ENCODE results near the gene WNT2. TPM values are rescaled to one million over a fixed set of nuclear protein-coding genes. Genes with fewer than 3 reads are reported as not detected.

Gene WNT2
- total and polyA plus RNA-seq, 2 of the 4 experiments (the other 2 are of a cell fraction), result 1.8 to 1.9 TPM

GRCh38 chr7:117364339-117365080, 41.7 kb upstream of the WNT2 start:
- peaks cover 3% of the 10 kb centered on the region for H3K4me1 ChIP-seq (ENCODE audit: control insufficient read depth, insufficient read depth, low read length)
- H3K18ac ChIP-seq (ENCODE audit: low read depth, low read length), result peak overlapping the region; percentile 95
- ChIA-PET CTCF (interaction anchor here (1.2 kb wide), 1 partner anchor 11 kb away, joined by 3 read pairs; no protein-coding TSS in a partner anchor), POLR2A (ENCODE audit: unreplicated experiment) (no interaction called here)
- no peaks in the 10 kb centered on the region for H3K9me1 ChIP-seq (ENCODE audit: insufficient read depth, low read length)
- H2AFZ ChIP-seq (replicated peaks; ENCODE audit: low read length, poor library complexity), result no peak overlapping the region
- H2AK5ac ChIP-seq (ENCODE audit: low read depth, low read length), result no peak overlapping the region
- peak overlapping the region; percentile 56; the same call in 1 of the 2 replicates for H2BK120ac ChIP-seq (ENCODE audit: low read depth, low read length)
- H3K27me3 ChIP-seq (ENCODE audit: control insufficient read depth, insufficient read depth, low read length), result no peaks in the 10 kb centered on the region
- in situ Hi-C loops (cut with MboI; ENCODE audit: low sequenced_read_pairs), result no loop called here
- BruUV-seq (replicated peaks), result no TSS peak
- peak overlapping the region; percentile 76; the same call in 1 of the 2 replicates for H3K27ac ChIP-seq (ENCODE audit: insufficient read depth, low read length)
- H2AK9ac ChIP-seq (replicated peaks; ENCODE audit: low read depth, low read length, poor library complexity), result no peak overlapping the region
- peak overlapping the region; percentile 38; the same call in 1 of the 2 replicates for H3K23ac ChIP-seq (ENCODE audit: low read depth, low read length)
- H4K5ac ChIP-seq (ENCODE audit: low read depth, low read length), result peak overlapping the region; percentile 95; the same call in 1 of the 2 replicates
- H3K4me3 ChIP-seq (ENCODE audit: insufficient read depth, low read depth, low read length), result no peak overlapping the region
- H3K14ac ChIP-seq (replicated peaks; ENCODE audit: low read depth, low read length), result no peak overlapping the region; the same call in 1 of the 2 replicates
- no peaks in the 10 kb centered on the region for H4K20me1 ChIP-seq (ENCODE audit: insufficient read depth, low read length)
- no peak overlapping the region for H3K4ac ChIP-seq (ENCODE audit: low read depth, low read length)
- no peaks in the 10 kb centered on the region for H3K36me3 ChIP-seq (ENCODE audit: control insufficient read depth, insufficient read depth, low read length)
- H2BK20ac ChIP-seq (ENCODE audit: low read depth, low read length), result 0 out of 2 replicates have a peak overlapping the region, but pooled peaks have one; percentile 42
- H3K4me2 ChIP-seq (ENCODE audit: low read depth, low read length), result no peak overlapping the region
- DNase-seq (no peak), ATAC-seq (ENCODE audit: low read depth) (no peak; the same call in 1 of the 2 replicates)
- dilution Hi-C loops (cut with HindIII; ENCODE audit: low sequenced_read_pairs, unreplicated experiment), result no loop called here
- H2BK5ac ChIP-seq (ENCODE audit: low read depth, low read length, poor library complexity, severe bottlenecking), result no peak overlapping the region
- TF ChIP-seq FOS (IDR thresholded peaks at IDR 0.05; ENCODE audit: low read depth, low read length) (no peak), RFX5 (IDR thresholded peaks at IDR 0.05; ENCODE audit: low read depth, low read length) (no peak), MAZ (IDR thresholded peaks at IDR 0.05; ENCODE audit: borderline replicate concordance, low read depth, low read length) (no peak), RAD21 (IDR thresholded peaks at IDR 0.05; ENCODE audit: low read length) (no peak), NFE2L2 (IDR thresholded peaks at IDR 0.05; ENCODE audit: low read depth, low read length) (no peak), CHD1 (IDR thresholded peaks at IDR 0.05; ENCODE audit: low read depth, low read length) (no peak)
- no peak overlapping the region for H2BK15ac ChIP-seq (ENCODE audit: low read depth, low read length)
- no peak overlapping the region for H4K8ac ChIP-seq (ENCODE audit: low read depth in 2 of 2, low read length in 2 of 2)
- peak overlapping the region; percentile 29; the same call in 1 of the 2 replicates for H3K9ac ChIP-seq (ENCODE audit: low read depth, low read length)
- H3K9me3 ChIP-seq (ENCODE audit: control insufficient read depth, insufficient read depth, low read length), result no peaks in the 10 kb centered on the region
- no peak overlapping the region; the same call in 1 of the 2 replicates for H4K91ac ChIP-seq (ENCODE audit: insufficient read depth, low read depth, low read length)
- intact Hi-C loops (cut with micrococcal nuclease), result loop anchor here (5.0 kb wide), 1 partner anchor 42 kb away; the partner anchor contains the start of gene WNT2
- no peak overlapping the region for H3K56ac ChIP-seq (ENCODE audit: extremely low read depth, insufficient read depth, low read length)
- H3K79me1 ChIP-seq (ENCODE audit: low read depth in 1 of 2, low read length in 2 of 2), result no peaks in the 10 kb centered on the region
